Aorta (tissue), 5 donors: ENCODE measurements around the gene FGF8. TPM values are rescaled to one million over a fixed set of nuclear protein-coding genes. Genes with fewer than 3 reads are reported as not detected.

Experiments used
- ATAC-seq: fragments of 200-7000 bp; cut with Tn5 transposase; one replicate; pipeline ENCODE4 v1.9.1; 2022; ENCODE audit warnings: moderate library complexity; ENCODE audit not compliant: low FRiP score
- DNase-seq, 2 donors: peaks; one replicate each; pipeline ENCODE4 v3.0.0-alpha.2; 2020
- H3K27ac ChIP-seq, 2 donors: one replicate each; pipeline ENCODE4 v1.5.1; 2013; ENCODE audit warnings: low read length in 2 of 2, mild to moderate bottlenecking in 2 of 2, moderate library complexity in 2 of 2, control low read depth in 1 of 2, inconsistent platforms in 1 of 2, low read depth in 1 of 2
- H3K27me3 ChIP-seq, 2 donors: one replicate each; pipeline ENCODE4 v1.6.1; 2013; ENCODE audit warnings: control low read depth in 1 of 2, low read length in 1 of 2, mild to moderate bottlenecking in 1 of 2, moderate library complexity in 1 of 2; ENCODE audit not compliant: insufficient read depth in 2 of 2, control insufficient read depth in 1 of 2
- H3K36me3 ChIP-seq, 2 donors: one replicate each; pipeline ENCODE4 v1.6.1; 2013; ENCODE audit warnings: control low read depth in 1 of 2, low read length in 1 of 2, mild to moderate bottlenecking in 1 of 2; ENCODE audit not compliant: insufficient read depth in 2 of 2, control insufficient read depth in 1 of 2
- H3K4me1 ChIP-seq, 2 donors: one replicate each; pipeline ENCODE4 v1.6.1; 2013; ENCODE audit warnings: low read length in 2 of 2, control low read depth in 1 of 2, mild to moderate bottlenecking in 1 of 2, moderate library complexity in 1 of 2; ENCODE audit not compliant: insufficient read depth in 2 of 2, control insufficient read depth in 1 of 2
- H3K4me3 ChIP-seq, 2 donors: one replicate each; pipeline ENCODE4 v1.5.1; 2013; ENCODE audit warnings: low read length in 2 of 2, control low read depth in 1 of 2, mild to moderate bottlenecking in 1 of 2
- H3K9me3 ChIP-seq: one replicate; pipeline ENCODE4 v1.6.1; 2013; ENCODE audit warnings: mild to moderate bottlenecking, low read length; ENCODE audit not compliant: control insufficient read depth
- WGBS, 2 donors: extraction: QIAGEN DNeasy Blood & Tissue Kit; methylation state at CpG; one replicate each; pipeline ENCODE4 v1.1.7; 2013; 5-methylcytosine and 5-hydroxymethylcytosine counted together
- intact Hi-C, 2 donors: fragments of 100-400 bp; cut with DNase I; formaldehyde crosslinking; loops; one replicate each; pipeline versions ENCODE4 v1.14.2 to v1.15.0; 2022
- polyA plus RNA-seq, 2 donors: library from polyadenylated mRNA; stranded (reverse); fragments of 200-250 nt; gene quantifications; one replicate each; pipeline ENCODE4 v1.2.3, GENCODE V29; 2013
- total RNA-seq, 2 donors: library from RNA; stranded (reverse); fragmentation: NEBNext Ultra II Directional; extraction: Animal tissue kit (Norgen Biotek cat#: 25700); gene quantifications; one replicate each; pipeline ENCODE4 v1.2.1, GENCODE V29; 2021
- donor health status: healthy with polysubstance abuse.
- donor health status: Bipolar disorder and iron deficiency.
- donor health status: DM: no; HTN: no; CAD: no.
- donor health status: DM: no; HTN: no; CAD: no.
- donor health status: DM: yes; HTN: yes; CAD: no.

Gene FGF8
- total and polyA plus RNA-seq, 4 donors = not detected

DNA sequence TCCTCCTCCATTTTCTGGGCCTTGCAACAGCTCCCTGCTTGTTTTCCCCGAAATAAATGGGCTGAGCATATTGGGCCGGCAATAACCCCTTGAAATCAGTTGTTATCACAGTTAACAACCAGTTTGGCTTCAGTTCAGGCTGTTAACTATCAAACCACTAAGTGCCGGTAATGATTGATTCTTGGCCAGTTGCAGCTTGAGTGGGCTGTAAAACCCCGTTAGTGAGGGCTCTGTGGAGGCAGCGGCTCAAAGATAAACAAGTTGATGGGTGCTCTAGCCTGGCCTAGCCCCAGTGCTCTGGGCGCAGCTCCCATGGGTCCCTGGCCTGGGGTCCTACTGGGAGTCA, 8.3 kb downstream of the FGF8 start:
- no peak for DNase-seq
- Histone ChIP-seq H3K4me3 (no peak overlapping the region), H3K4me1 (no peaks in the 10 kb centered on the region), H3K36me3 (no peaks in the 10 kb centered on the region), H3K27ac (no peak overlapping the region), H3K9me3 (no peaks in the 10 kb centered on the region), H3K27me3 (no peaks in the 10 kb centered on the region)
- ATAC-seq = no peak
- 49 to 61% methylated on average over 6 of the region's 6 CpGs for WGBS, 2 donors
- intact Hi-C loops = no loop called here

DNA sequence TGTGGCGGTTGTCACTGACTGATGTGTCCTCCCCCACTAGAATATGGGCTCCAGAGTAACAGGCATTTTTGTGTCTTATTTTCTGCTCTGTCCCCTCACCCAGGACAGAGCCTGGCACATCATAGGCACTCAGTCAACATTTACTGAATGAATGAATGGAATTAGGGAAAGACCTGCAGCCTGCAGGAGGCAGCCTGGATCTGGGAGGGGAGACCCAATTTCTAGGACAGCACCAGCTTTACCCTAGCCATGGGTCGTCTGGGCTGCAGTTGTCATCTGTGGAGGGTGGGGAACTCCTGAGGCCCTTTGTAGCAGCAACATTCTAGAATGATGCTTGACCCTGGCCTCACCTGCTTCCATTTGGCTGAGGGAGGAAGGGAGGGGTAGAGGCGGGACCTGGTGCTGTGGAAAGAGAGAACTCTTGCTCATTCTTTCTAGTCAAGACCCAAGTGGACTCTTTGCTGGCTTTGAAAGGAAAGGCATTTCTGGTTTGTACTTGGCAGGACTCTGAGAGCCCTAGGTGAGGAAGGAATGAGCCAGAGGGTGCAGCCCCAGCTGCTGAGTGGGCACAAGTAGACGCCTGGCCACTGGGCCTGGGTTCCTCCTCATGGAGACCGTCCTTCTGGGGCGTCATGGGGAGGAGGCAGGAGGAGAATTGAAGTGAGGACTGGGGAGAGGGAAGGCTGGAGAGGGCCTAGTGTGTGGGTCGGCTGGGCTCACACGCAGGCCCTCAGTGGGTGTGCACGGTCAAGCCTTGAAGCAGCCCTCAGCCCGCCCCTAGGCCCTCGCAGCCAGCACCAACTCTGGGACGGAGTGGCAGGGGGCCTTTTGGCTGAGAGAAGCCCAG, 8.9 kb downstream of the FGF8 start:
- DNase-seq = no peak
- H3K27me3 ChIP-seq = no peaks in the 10 kb centered on the region
- no peak overlapping the region for H3K4me3 ChIP-seq
- intact Hi-C loops = no loop called here
- H3K4me1 ChIP-seq = no peaks in the 10 kb centered on the region
- ATAC-seq = no peak
- no peak overlapping the region for H3K27ac ChIP-seq
- WGBS, 2 donors = 69 to 75% methylated on average over 11 to 12 of the region's 12 CpGs
- no peaks in the 10 kb centered on the region for H3K36me3 ChIP-seq
- no peaks in the 10 kb centered on the region for H3K9me3 ChIP-seq

GRCh38 chr10:101766306-101766705, 9.6 kb downstream of the FGF8 start:
- Histone ChIP-seq H3K4me3 (no peak overlapping the region), H3K27me3 (no peaks in the 10 kb centered on the region), H3K9me3 (no peaks in the 10 kb centered on the region), H3K4me1 (no peaks in the 10 kb centered on the region), H3K27ac (no peak overlapping the region), H3K36me3 (no peaks in the 10 kb centered on the region)
- DNase-seq = no peak
- WGBS, 2 donors = 76 to 81% methylated on average over 6 of the region's 6 CpGs
- intact Hi-C loops = no loop called here
- no peak for ATAC-seq

- H3K36me3 ChIP-seq = no peaks in the 10 kb centered on the region
- ATAC-seq (no peak), DNase-seq (no peak)
- WGBS, 2 donors = 84 to 86% methylated on average over 10 of the region's 10 CpGs
- intact Hi-C loops = no loop called here
- no peaks in the 10 kb centered on the region for H3K27me3 ChIP-seq
- H3K9me3 ChIP-seq = no peaks in the 10 kb centered on the region
- no peak overlapping the region for H3K27ac ChIP-seq
- no peaks in the 10 kb centered on the region for H3K4me1 ChIP-seq
- no peak overlapping the region for H3K4me3 ChIP-seq
Observed at GRCh38 chr10:101763141-101763846, 12.6 kb downstream of the FGF8 start.

- H3K27me3 ChIP-seq = no peaks in the 10 kb centered on the region
- no peaks in the 10 kb centered on the region for H3K4me1 ChIP-seq
- intact Hi-C loops = no loop called here
- DNase-seq = no peak
- H3K36me3 ChIP-seq = no peaks in the 10 kb centered on the region
- 95 to 97% methylated on average over 5 of the region's 5 CpGs for WGBS, 2 donors
- H3K4me3 ChIP-seq = no peak overlapping the region
- no peak for ATAC-seq
- H3K27ac ChIP-seq = no peak overlapping the region
- no peaks in the 10 kb centered on the region for H3K9me3 ChIP-seq
Observed at GRCh38 chr10:101762736-101763135, 13.2 kb downstream of the FGF8 start.

GRCh38 chr10:101761226-101761625, 14.7 kb downstream of the FGF8 start:
- Histone ChIP-seq H3K4me3 (no peak overlapping the region), H3K9me3 (no peaks in the 10 kb centered on the region), H3K27ac (no peak overlapping the region), H3K27me3 (no peaks in the 10 kb centered on the region), H3K4me1 (no peaks in the 10 kb centered on the region), H3K36me3 (no peaks in the 10 kb centered on the region)
- no peak for DNase-seq
- 74 to 82% methylated on average over 8 to 9 of the region's 9 CpGs for WGBS, 2 donors
- ATAC-seq = no peak
- intact Hi-C loops = no loop called here

GRCh38 chr10:101760510-101760909, 15.4 kb downstream of the FGF8 start:
- intact Hi-C loops = no loop called here
- no peaks in the 10 kb centered on the region for H3K9me3 ChIP-seq
- ATAC-seq = no peak

DNA sequence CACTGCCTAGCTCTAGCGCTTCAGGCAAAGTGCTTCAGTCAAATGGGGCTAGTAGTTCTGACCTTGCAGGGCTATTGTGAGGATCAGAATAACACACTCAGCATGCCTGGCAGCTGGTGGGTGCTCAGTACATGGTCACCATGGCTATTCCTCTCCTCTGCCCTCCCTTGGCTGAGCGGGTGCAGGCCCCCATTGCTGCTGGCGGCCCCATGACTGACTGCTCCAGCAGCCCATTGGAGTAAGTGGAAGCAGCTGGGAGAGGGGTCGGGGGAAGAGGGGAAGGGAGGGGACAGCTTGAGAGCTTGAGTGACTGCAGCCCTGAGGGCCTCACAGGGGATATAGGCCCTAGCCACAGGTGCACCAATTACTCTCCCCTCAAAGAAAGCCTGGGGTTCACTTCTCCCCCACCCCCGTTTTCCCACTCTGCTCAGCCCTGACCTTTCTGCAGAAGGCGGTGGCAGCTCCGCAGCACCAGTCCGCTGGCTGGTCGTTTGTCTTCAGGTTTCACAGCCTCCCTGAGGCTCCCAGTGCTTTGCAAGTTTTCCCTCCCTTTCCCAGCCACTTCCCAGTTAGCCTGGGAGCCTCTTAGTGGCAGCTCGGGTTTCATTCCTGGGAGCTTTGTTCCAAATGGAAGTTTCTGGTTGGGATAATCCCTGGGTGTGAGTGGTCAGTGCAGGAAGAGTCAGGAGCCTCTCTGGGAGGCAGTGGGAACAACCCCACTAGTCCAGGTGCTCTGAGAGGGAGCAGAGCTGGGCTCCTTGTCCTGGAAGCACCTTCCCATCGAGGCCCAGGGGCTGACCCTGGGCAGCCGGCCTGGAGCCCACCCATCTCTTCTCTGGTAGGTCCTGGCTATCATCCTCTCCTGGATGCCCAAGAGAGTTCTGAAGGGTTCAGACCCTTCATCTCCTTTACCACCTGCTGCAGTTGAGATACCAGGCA, 16.3 kb downstream of the FGF8 start:
- ATAC-seq = peak; percentile 38
- H3K9me3 ChIP-seq = no peaks in the 10 kb centered on the region
- WGBS, 2 donors = 66 to 69% methylated on average over 12 of the region's 12 CpGs
- intact Hi-C loops = no loop called here
- no peaks in the 10 kb centered on the region for H3K27me3 ChIP-seq
- H3K27ac ChIP-seq = no peak overlapping the region
- no peak for DNase-seq
- H3K36me3 ChIP-seq = no peaks in the 10 kb centered on the region
- H3K4me1 ChIP-seq = no peaks in the 10 kb centered on the region
- no peak overlapping the region for H3K4me3 ChIP-seq

More at GRCh38 chr10:101760510-101760909, 15.4 kb downstream of the FGF8 start:
- H3K27ac ChIP-seq = no peak overlapping the region
- WGBS, 2 donors = 85 to 89% methylated on average over 3 of the region's 3 CpGs
- no peak overlapping the region for H3K4me3 ChIP-seq
- H3K36me3 ChIP-seq = no peaks in the 10 kb centered on the region
- DNase-seq = no peak
- no peaks in the 10 kb centered on the region for H3K4me1 ChIP-seq
- H3K27me3 ChIP-seq = no peaks in the 10 kb centered on the region
